Calu3 (cell line): Measurements from ENCODE around the gene RPTOR. TPM values are rescaled to one million over a fixed set of nuclear protein-coding genes. Genes with fewer than 3 reads are reported as not detected.

Experiments
- BruUV-seq: library from RNA; stranded (reverse); fragments of 400-500 nt; replicated peaks from 2 replicates; lab custom pipeline; 2021; lab: Mats Ljungman, UMichigan
- CTCF ChIA-PET: fragments of 300-600 bp; sonication (Branson Sonifier 250); formaldehyde crosslinking; loops from one replicate; lab custom pipeline; 2022; ENCODE audit warnings: antibody characterized with exemption; lab: Charles Lee
- DNase-seq: peaks from one replicate; pipeline ENCODE4 v3.0.0; 2022
- H3K27ac Mint-ChIP-seq: one replicate; pipeline ENCODE4 v1.8.0; 2022; ENCODE audit warnings: mixed read lengths; ENCODE audit not compliant: unreplicated experiment
- H3K27me3 Mint-ChIP-seq: one replicate; pipeline ENCODE4 v1.8.0; 2022; ENCODE audit warnings: mixed read lengths; ENCODE audit not compliant: unreplicated experiment
- H3K36me3 Mint-ChIP-seq: one replicate; pipeline ENCODE4 v1.8.0; 2022; ENCODE audit warnings: mild to moderate bottlenecking, moderate library complexity, mixed read lengths; ENCODE audit not compliant: insufficient read depth, unreplicated experiment
- H3K4me1 Mint-ChIP-seq: one replicate; pipeline ENCODE4 v1.8.0; 2022; ENCODE audit warnings: mild to moderate bottlenecking, low read depth, mixed read lengths; ENCODE audit not compliant: unreplicated experiment
- H3K4me3 Mint-ChIP-seq: one replicate; pipeline ENCODE4 v1.8.0; 2022; ENCODE audit warnings: mild to moderate bottlenecking, low read depth, moderate library complexity, mixed read lengths; ENCODE audit not compliant: unreplicated experiment
- H3K9me3 Mint-ChIP-seq: one replicate; pipeline ENCODE4 v1.8.0; 2022; ENCODE audit warnings: low read depth, mixed read lengths; ENCODE audit not compliant: unreplicated experiment
- intact Hi-C: fragments of 100-400 bp; cut with micrococcal nuclease; formaldehyde crosslinking; loops from one replicate; pipeline ENCODE4 v1.10.0; 2022; ENCODE audit not compliant: unreplicated experiment
- total RNA-seq: library from RNA; stranded (reverse); gene quantifications from 2 replicates; pipeline ENCODE4 v1.2.3, GENCODE V29; 2022
- TF ChIP-seq, protein P1 (sequence below): fragments of 200-600 bp; IDR thresholded peaks from one replicate; pipeline ENCODE4 v1.8.0; 2022; ENCODE audit warnings: antibody characterized with exemption; ENCODE audit not compliant: unreplicated experiment

The RPTOR gene
- total RNA-seq, 1 experiment from 2014 or later = 41.8 TPM

DNA sequence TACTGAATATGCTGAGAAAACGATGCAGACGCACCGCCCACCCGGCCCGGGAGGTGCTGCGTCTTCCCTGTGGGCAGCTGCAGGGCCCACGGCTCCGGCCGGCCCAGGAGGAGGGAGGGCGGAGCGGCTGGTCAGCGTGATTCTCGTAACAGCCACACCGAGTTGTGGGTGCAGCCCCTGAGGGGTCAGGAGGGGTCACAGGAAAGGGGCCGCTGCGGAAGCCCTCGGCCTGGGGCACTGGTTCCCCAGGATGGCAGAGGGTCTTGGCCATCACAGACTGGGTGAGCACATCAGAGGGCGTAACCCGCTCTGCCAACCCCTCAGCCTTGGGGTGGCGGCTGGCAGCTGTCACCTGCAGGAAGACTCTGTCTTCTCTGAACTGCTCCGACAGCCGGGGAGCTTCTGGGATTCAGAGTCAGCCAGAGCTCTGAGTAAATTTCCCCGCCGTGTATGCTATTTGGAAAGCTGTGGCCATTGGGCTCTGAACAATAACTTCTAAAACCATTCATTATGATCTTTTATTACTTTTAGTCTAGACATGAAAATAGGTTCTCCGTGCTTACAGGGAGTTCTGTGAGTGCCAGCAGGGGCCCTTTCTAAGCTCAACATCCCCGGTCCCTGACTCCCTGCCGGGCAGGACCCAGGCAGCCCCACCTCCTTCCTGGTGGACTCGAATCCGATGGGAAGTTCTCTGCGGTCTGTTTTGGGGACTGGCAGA, 359.6 kb downstream of the RPTOR start:
- Mint-ChIP-seq H3K27ac (no peak overlapping the region), H3K9me3 (no peaks in the 10 kb centered on the region), H3K27me3 (no peaks in the 10 kb centered on the region), H3K4me3 (no peak overlapping the region), H3K36me3 (peaks cover 33% of the 10 kb centered on the region), H3K4me1 (peaks cover 9% of the 10 kb centered on the region)
- CTCF ChIA-PET = no interaction called here
- TF ChIP-seq, protein P1, sequence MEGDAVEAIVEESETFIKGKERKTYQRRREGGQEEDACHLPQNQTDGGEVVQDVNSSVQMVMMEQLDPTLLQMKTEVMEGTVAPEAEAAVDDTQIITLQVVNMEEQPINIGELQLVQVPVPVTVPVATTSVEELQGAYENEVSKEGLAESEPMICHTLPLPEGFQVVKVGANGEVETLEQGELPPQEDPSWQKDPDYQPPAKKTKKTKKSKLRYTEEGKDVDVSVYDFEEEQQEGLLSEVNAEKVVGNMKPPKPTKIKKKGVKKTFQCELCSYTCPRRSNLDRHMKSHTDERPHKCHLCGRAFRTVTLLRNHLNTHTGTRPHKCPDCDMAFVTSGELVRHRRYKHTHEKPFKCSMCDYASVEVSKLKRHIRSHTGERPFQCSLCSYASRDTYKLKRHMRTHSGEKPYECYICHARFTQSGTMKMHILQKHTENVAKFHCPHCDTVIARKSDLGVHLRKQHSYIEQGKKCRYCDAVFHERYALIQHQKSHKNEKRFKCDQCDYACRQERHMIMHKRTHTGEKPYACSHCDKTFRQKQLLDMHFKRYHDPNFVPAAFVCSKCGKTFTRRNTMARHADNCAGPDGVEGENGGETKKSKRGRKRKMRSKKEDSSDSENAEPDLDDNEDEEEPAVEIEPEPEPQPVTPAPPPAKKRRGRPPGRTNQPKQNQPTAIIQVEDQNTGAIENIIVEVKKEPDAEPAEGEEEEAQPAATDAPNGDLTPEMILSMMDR = no peak
- DNase-seq = no peak
- intact Hi-C loops = no loop called here
- no TSS peak for BruUV-seq

DNA sequence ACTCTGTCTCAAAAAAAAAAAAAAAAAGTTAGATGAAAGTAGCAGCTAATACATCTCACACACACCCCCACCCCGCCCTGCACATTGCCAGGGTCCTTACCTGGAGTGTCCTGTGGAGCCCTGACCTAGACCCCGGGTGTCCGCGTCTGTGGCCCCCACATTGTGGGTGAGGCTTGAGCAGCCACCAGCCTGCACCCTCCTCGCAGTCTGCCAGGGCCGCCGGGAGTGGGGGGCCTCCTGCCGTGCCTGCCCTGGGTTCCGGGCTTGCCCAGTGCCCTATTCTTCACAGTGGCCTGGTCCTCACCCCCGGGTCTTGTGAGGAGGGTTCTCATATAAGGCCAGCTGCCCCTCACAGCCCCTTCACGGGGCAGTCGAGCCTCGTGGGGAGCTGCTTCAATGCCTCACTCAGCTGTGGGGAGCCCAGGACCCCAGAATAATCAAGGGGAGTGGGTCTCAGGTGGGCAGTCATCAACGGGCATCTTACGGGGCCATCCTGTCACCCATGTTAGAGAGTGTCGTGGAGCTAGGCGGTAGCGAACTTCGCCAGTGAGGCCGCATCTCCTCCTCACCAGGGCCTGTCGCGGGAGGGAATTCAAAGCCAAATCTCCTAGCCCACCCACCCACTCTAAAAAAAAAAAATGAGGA, 361.1 kb downstream of the RPTOR start:
- CTCF ChIA-PET = no interaction called here
- Mint-ChIP-seq H3K9me3 (no peaks in the 10 kb centered on the region), H3K36me3 (peaks cover 27% of the 10 kb centered on the region), H3K27ac (no peak overlapping the region), H3K27me3 (no peaks in the 10 kb centered on the region), H3K4me3 (no peak overlapping the region), H3K4me1 (peaks cover 9% of the 10 kb centered on the region)
- no peak for DNase-seq
- intact Hi-C loops = no loop called here
- no TSS peak for BruUV-seq
- TF ChIP-seq, protein P1 = no peak

DNA sequence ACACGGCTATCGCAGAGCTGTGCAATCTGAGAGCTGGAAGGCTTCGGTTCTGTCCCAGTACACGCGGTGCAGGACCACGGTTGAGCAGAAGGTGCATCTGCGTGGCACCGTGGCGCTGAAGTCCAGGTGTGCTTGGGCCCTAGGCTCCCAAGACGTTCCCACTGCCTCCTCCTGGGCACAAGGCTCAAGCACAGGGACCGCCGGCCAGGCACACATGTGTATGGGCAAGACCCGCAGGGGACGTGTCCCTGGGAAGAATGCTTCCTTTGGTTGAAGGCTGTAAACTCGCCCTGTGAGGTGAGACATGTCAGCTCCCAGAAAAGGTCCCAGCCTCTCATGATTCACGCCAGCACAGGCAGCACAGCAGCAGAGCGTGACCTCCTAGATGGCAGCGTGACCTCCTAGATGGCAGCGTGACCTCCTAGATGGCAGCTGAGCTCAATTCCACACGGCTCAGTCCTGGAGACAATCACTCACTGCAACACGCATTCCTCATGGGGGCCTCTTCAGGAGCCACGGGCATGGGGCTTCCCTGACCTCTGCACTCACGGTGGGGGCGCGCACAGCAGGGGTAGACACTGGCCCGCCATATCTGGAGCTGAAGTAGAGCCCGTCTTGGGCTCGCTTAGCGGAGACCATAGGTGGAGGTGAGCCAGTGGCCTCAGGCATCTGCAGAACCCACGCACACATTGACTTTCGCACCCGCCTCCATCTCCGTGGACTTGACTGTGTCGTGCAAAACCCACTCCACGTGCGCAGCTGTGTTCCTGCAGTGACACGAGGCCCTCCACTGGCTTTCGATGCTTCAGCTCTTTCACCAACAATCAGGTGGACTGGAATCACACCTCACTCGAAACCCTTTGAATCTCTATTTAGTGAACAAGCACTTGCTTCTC, 362.0 kb downstream of the RPTOR start:
- intact Hi-C loops = no loop called here
- DNase-seq = no peak
- TF ChIP-seq, protein P1 = no peak
- H3K27ac Mint-ChIP-seq = no peak overlapping the region
- H3K36me3 Mint-ChIP-seq = peaks cover 30% of the 10 kb centered on the region
- H3K4me3 Mint-ChIP-seq = no peak overlapping the region
- no peaks in the 10 kb centered on the region for H3K27me3 Mint-ChIP-seq
- peaks cover 6% of the 10 kb centered on the region for H3K4me1 Mint-ChIP-seq
- no peaks in the 10 kb centered on the region for H3K9me3 Mint-ChIP-seq
- no TSS peak for BruUV-seq
- CTCF ChIA-PET = no interaction called here

DNA sequence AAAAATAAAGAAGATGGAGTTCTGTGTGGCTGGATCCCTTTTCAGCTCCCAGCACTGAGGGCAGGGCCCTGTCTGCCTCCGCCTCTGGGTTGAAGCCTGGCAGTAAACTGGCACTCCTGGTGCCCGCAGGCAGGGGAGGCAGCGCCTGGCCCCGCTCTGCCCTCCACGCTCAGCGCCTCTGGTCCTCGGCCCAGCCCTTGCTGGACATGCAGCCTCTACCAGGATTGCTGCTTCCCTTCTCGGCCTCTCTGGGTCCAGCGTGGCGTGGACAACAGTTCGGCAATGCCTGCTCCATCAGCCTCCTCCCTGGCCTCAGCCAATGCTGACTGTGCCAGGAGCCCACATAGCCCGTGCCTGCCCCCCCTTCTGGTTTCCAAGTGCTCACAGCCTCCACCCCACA, 362.6 kb downstream of the RPTOR start:
- TF ChIP-seq, protein P1 = no peak
- no peaks in the 10 kb centered on the region for H3K27me3 Mint-ChIP-seq
- H3K27ac Mint-ChIP-seq = no peak overlapping the region
- no peak overlapping the region for H3K4me3 Mint-ChIP-seq
- no peaks in the 10 kb centered on the region for H3K9me3 Mint-ChIP-seq
- intact Hi-C loops = no loop called here
- no TSS peak for BruUV-seq
- no peaks in the 10 kb centered on the region for H3K4me1 Mint-ChIP-seq
- CTCF ChIA-PET = no interaction called here
- no peak for DNase-seq
- H3K36me3 Mint-ChIP-seq = peaks cover 25% of the 10 kb centered on the region
